Neuronal stem cell (in vitro differentiated cells): ENCODE results near the gene AP1S3.

Experiments used
- DNase-seq: peaks from one replicate; pipeline ENCODE4 v3.0.0-alpha.2; 2013; ENCODE audit warnings: low spot score
- H2AFZ ChIP-seq: one replicate; pipeline ENCODE4 v1.6.1; 2013; ENCODE audit warnings: mild to moderate bottlenecking, low read length, inconsistent platforms
- H2AK5ac ChIP-seq: 2 replicates; pipeline ENCODE4 v1.6.1; 2013; ENCODE audit warnings: low read depth, mild to moderate bottlenecking, inconsistent platforms, low read length, moderate library complexity, mixed read lengths
- H2BK120ac ChIP-seq: 2 replicates; pipeline ENCODE4 v1.6.1; 2013; ENCODE audit warnings: low read depth, mild to moderate bottlenecking, inconsistent platforms, low read length, moderate library complexity, mixed read lengths
- H2BK12ac ChIP-seq: one replicate; pipeline ENCODE4 v1.6.1; 2013; ENCODE audit warnings: low read length, inconsistent platforms
- H2BK15ac ChIP-seq: 2 replicates; pipeline ENCODE4 v1.6.1; 2013; ENCODE audit warnings: mild to moderate bottlenecking, low read length, inconsistent platforms, mixed read lengths
- H2BK5ac ChIP-seq: one replicate; pipeline ENCODE4 v1.6.1; 2013; ENCODE audit warnings: inconsistent platforms, mild to moderate bottlenecking, low read length, moderate library complexity
- H3K14ac ChIP-seq: one replicate; pipeline ENCODE4 v1.6.1; 2013; ENCODE audit warnings: low read length, inconsistent platforms
- H3K18ac ChIP-seq: 2 replicates; pipeline ENCODE4 v1.6.1; 2013; ENCODE audit warnings: low read length, inconsistent platforms
- H3K23ac ChIP-seq: 2 replicates; pipeline ENCODE4 v1.6.1; 2013; ENCODE audit warnings: low read depth, mild to moderate bottlenecking, mixed read lengths, low read length, inconsistent platforms; ENCODE audit not compliant: poor library complexity
- H3K27ac ChIP-seq: replicated peaks from 3 replicates; pipeline ENCODE4 v1.5.1; 2013; ENCODE audit warnings: low read length, inconsistent platforms
- H3K27me3 ChIP-seq, 3 experiments: 2 replicates each; pipeline ENCODE4 v1.6.1; 2013; ENCODE audit warnings: low read length in 3 of 3, mild to moderate bottlenecking in 2 of 3, inconsistent platforms in 1 of 3, low read depth in 1 of 3, mixed read lengths in 1 of 3, moderate library complexity in 1 of 3; ENCODE audit not compliant: control insufficient read depth in 3 of 3, insufficient read depth in 3 of 3
- H3K36me3 ChIP-seq, 2 donors: replicated peaks in 1 of 2; 2 replicates each; pipeline ENCODE4 v1.6.1; 2013; ENCODE audit warnings: low read length in 2 of 2; ENCODE audit not compliant: control insufficient read depth in 2 of 2, insufficient read depth in 2 of 2
- H3K4ac ChIP-seq: 2 replicates; pipeline ENCODE4 v1.6.1; 2013; ENCODE audit warnings: inconsistent platforms, mild to moderate bottlenecking, low read length, moderate library complexity
- H3K4me1 ChIP-seq, 2 donors: 1 replicate in 1 of 2; 2 replicates in 1 of 2; pipeline ENCODE4 v1.6.1; 2013; ENCODE audit warnings: low read length in 2 of 2, low read depth in 1 of 2; ENCODE audit not compliant: control insufficient read depth in 2 of 2, insufficient read depth in 1 of 2
- H3K4me2 ChIP-seq: one replicate; pipeline ENCODE4 v1.6.1; 2013; ENCODE audit warnings: mild to moderate bottlenecking, low read length, inconsistent platforms; ENCODE audit not compliant: insufficient read depth, poor library complexity, severe bottlenecking
- H3K4me3 ChIP-seq, 2 donors: 2 replicates each; pipeline ENCODE4 v1.5.1; 2013; ENCODE audit warnings: low read length in 2 of 2, mild to moderate bottlenecking in 2 of 2, inconsistent platforms in 1 of 2, moderate library complexity in 1 of 2
- H3K79me1 ChIP-seq: one replicate; pipeline ENCODE4 v1.6.1; 2013; ENCODE audit warnings: low read depth, mild to moderate bottlenecking, inconsistent platforms, low read length, moderate library complexity
- H3K9ac ChIP-seq: one replicate; pipeline ENCODE4 v1.6.1; 2013; ENCODE audit warnings: mild to moderate bottlenecking, low read depth, low read length, inconsistent platforms; ENCODE audit not compliant: poor library complexity
- H3K9me3 ChIP-seq, 2 donors: replicated peaks in 1 of 2; 2 replicates each; pipeline versions ENCODE3 to v1.6.1; 2013; ENCODE audit warnings: low read length in 2 of 2, mild to moderate bottlenecking in 2 of 2, inconsistent platforms in 1 of 2, low read depth in 1 of 2, mixed read lengths in 1 of 2, moderate library complexity in 1 of 2; ENCODE audit not compliant: control insufficient read depth in 2 of 2, insufficient read depth in 1 of 2
- H4K8ac ChIP-seq: one replicate; pipeline ENCODE4 v1.6.1; 2013; ENCODE audit warnings: low read depth, mild to moderate bottlenecking, inconsistent platforms, low read length, moderate library complexity
- H4K91ac ChIP-seq: one replicate; pipeline ENCODE4 v1.6.1; 2013; ENCODE audit warnings: low read length, low read depth, mild to moderate bottlenecking, inconsistent platforms; ENCODE audit not compliant: poor library complexity
- WGBS, 2 donors: extraction: QIAGEN DNeasy Blood & Tissue Kit; methylation state at CpG; one replicate each; pipeline ENCODE4 v1.1.7; 2013; ENCODE audit warnings: missing lambda C conversion rate in 2 of 2, mixed read lengths in 1 of 2; ENCODE audit not compliant: insufficient read length in 2 of 2, insufficient replicate concordance in 1 of 2; ENCODE audit errors: extremely low coverage in 2 of 2; 5-methylcytosine and 5-hydroxymethylcytosine counted together

AP1S3 gene

DNA sequence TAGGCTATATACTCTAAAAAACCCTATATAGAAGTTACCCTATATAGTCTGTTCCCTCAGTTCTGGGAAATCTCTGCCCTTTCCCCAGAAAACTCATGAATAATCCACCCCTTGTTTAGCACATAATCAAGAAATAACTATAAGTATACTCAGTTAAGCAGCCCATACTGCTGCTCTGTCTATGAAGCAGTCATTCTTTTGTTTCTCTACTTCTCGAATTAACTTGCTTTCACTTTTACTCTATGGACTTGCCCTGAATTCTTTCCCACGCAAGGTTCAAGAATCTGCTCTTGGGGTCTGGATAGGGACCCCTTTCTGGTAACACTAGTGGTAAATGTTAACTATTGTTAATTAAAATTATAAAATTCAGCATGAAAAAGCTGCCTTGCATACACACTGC, 17.4 kb upstream of the AP1S3 start:
- no peaks in the 10 kb centered on the region for H3K36me3 ChIP-seq
- WGBS, 2 donors: no CpG with 5 or more reads among the region's 2 CpGs

DNA sequence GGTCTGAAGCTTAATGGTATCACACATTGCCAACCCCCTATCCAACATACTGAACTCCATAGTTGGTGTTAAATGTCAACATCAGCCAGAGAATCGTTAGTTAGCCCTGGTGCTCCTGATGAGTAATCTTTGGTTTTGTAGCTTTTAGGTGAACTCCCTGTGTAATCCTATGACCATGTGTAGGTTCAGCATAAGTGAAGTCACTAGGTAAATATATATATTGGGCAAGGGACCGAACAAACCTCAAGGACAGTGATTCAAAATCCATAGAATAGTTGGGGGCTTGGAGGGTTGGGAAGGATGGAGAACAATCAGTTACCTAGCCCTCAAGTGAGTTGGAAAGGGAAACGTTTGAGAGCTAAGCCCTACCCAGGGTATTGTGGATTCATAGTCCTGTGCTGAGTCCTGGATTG, 16.0 kb upstream of the AP1S3 start:
- no CpG with 5 or more reads among the region's 3 CpGs for WGBS, 2 donors
- H2AK5ac ChIP-seq: no peak overlapping the region

More for the DNA sequence above, 17.4 kb upstream of the AP1S3 start:
- peaks cover 0 to 3% of the 10 kb centered on the region in 2 donors for H3K4me1 ChIP-seq
- no peaks in the 10 kb centered on the region for H3K27me3 ChIP-seq
- no peak overlapping the region for H2AFZ ChIP-seq
- H2BK12ac ChIP-seq: no peak overlapping the region
- H3K18ac ChIP-seq: no peak overlapping the region
- H4K8ac ChIP-seq: no peak overlapping the region
- H3K27ac ChIP-seq: no peak overlapping the region
- DNase-seq: no peak
- H3K4me2 ChIP-seq: no peak overlapping the region
- no peak overlapping the region for H3K4ac ChIP-seq
- peaks cover 0 to 5% of the 10 kb centered on the region in 2 donors for H3K9me3 ChIP-seq
- H3K9ac ChIP-seq: no peak overlapping the region
- no peak overlapping the region for H3K4me3 ChIP-seq
- no peak overlapping the region for H4K91ac ChIP-seq
- no peaks in the 10 kb centered on the region for H3K79me1 ChIP-seq
- H2AK5ac ChIP-seq: no peak overlapping the region
- no peak overlapping the region for H2BK120ac ChIP-seq
- H2BK15ac ChIP-seq: no peak overlapping the region
- H3K14ac ChIP-seq: no peak overlapping the region
- no peak overlapping the region for H2BK5ac ChIP-seq
- H3K23ac ChIP-seq: no peak overlapping the region

DNA sequence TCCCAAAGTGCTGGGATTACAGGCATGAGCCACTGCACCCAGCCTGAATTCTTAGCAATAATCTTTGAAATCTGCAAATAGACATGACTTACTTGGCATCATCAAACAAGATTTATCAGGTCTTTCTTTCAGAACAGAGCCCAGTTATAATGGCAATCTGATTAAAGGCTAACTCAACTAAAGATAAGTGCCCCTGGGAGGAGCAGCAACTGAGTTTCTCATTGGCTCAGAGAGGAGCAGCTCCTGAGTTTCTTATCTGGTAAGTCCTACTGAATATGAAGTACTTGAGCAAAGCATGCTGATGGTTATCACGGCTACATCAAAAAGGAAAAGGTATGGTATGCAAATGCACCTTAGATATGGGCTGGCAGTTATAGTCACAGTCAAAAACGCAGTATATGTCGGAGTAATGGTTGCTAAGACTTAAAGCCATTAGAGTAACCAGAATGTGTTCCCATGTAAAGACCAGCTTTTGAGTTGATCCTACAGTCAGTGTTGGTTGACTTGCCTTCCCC, 15.0 kb upstream of the AP1S3 start:
- Histone ChIP-seq H2BK120ac (no peak overlapping the region), H3K27me3 (no peaks in the 10 kb centered on the region), H4K8ac (no peak overlapping the region), H2AK5ac (no peak overlapping the region), H3K9ac (no peak overlapping the region), H2BK15ac (no peak overlapping the region), H4K91ac (no peak overlapping the region), H3K27ac (no peak overlapping the region), H2BK12ac (no peak overlapping the region), H3K9me3 (peaks cover 0 to 11% of the 10 kb centered on the region in 2 donors), H3K4me3 (no peak overlapping the region), H3K36me3 (no peaks in the 10 kb centered on the region), H3K4ac (no peak overlapping the region), H3K23ac (no peak overlapping the region), H3K18ac (no peak overlapping the region), H3K4me2 (no peak overlapping the region), H3K4me1 (no peaks in the 10 kb centered on the region), H2BK5ac (no peak overlapping the region), H3K14ac (no peak overlapping the region), H3K79me1 (no peaks in the 10 kb centered on the region), H2AFZ (no peak overlapping the region)
- WGBS, 2 donors: no CpG with 5 or more reads among the region's 3 CpGs
- no peak for DNase-seq

More for the DNA sequence above, 16.0 kb upstream of the AP1S3 start:
- no peak overlapping the region for H3K4me2 ChIP-seq
- H3K14ac ChIP-seq: no peak overlapping the region
- no peaks in the 10 kb centered on the region for H3K4me1 ChIP-seq
- no peaks in the 10 kb centered on the region for H3K36me3 ChIP-seq
- H2BK12ac ChIP-seq: no peak overlapping the region
- H3K9me3 ChIP-seq: peaks cover 0 to 11% of the 10 kb centered on the region in 2 donors
- no peak overlapping the region for H2BK120ac ChIP-seq
- no peak overlapping the region for H3K4me3 ChIP-seq
- no peak overlapping the region for H3K23ac ChIP-seq
- H3K27me3 ChIP-seq: no peaks in the 10 kb centered on the region
- no peak overlapping the region for H2AFZ ChIP-seq
- no peak overlapping the region for H4K91ac ChIP-seq
- H3K9ac ChIP-seq: no peak overlapping the region
- H3K79me1 ChIP-seq: no peaks in the 10 kb centered on the region
- DNase-seq: no peak
- H3K27ac ChIP-seq: no peak overlapping the region
- no peak overlapping the region for H3K4ac ChIP-seq
- no peak overlapping the region for H4K8ac ChIP-seq
- H2BK15ac ChIP-seq: no peak overlapping the region
- H3K18ac ChIP-seq: no peak overlapping the region
- no peak overlapping the region for H2BK5ac ChIP-seq

DNA sequence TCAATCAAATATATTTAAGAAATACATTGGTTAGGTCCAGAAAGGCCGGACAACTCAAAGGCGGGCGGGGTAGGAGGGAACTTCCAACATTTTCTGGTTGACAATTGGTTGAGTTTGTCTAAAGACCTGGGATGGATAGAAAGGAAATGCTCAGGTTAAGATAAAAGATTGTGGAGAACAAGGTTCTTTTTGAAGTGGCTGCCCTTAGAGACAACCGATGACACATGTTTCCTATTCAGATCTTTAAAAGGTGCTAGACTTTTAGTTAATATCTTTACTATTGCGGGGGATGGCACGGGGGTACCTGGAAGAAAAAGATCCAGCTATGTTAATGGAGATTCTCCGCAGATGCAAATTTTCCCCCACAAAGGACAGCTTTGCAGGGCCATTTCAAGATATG, 10.0 kb upstream of the AP1S3 start:
- no peak overlapping the region for H2BK12ac ChIP-seq
- H3K14ac ChIP-seq: no peak overlapping the region
- no peaks in the 10 kb centered on the region for H3K4me1 ChIP-seq
- no peak overlapping the region for H3K27ac ChIP-seq
- no peak overlapping the region for H2BK120ac ChIP-seq
- no peak overlapping the region for H4K8ac ChIP-seq
- DNase-seq: no peak
- no peak overlapping the region for H2BK15ac ChIP-seq
- no peak overlapping the region for H2BK5ac ChIP-seq
- H3K9ac ChIP-seq: no peak overlapping the region
- H3K4me3 ChIP-seq: no peak overlapping the region
- no peak overlapping the region for H2AFZ ChIP-seq
- H4K91ac ChIP-seq: no peak overlapping the region
- no peak overlapping the region for H3K4ac ChIP-seq
- no CpG with 5 or more reads among the region's 7 CpGs for WGBS, 2 donors
- no peaks in the 10 kb centered on the region for H3K36me3 ChIP-seq
- H2AK5ac ChIP-seq: no peak overlapping the region
- peaks cover 0 to 11% of the 10 kb centered on the region in 2 donors for H3K9me3 ChIP-seq
- no peak overlapping the region for H3K4me2 ChIP-seq
- no peaks in the 10 kb centered on the region for H3K79me1 ChIP-seq
- H3K23ac ChIP-seq: no peak overlapping the region
- H3K27me3 ChIP-seq: no peaks in the 10 kb centered on the region
- no peak overlapping the region for H3K18ac ChIP-seq
